ENCODE results near the gene ECE1.

Gene ECE1

GRCh38 chr1:21317690-21318043 is 27.4 kb upstream of the ECE1 start:
- TF ChIP-seq TAF1 (IDR thresholded peaks at IDR 0.05; ENCODE audit: low read depth): no peak
- no peak for TF ChIP-seq RAD21 (IDR thresholded peaks at IDR 0.05; ENCODE audit: low read depth)

GRCh38 chr1:21317035-21317689 is 26.9 kb upstream of the ECE1 start:
- no peak for TF ChIP-seq YY1 (IDR thresholded peaks at IDR 0.05; ENCODE audit: low read depth)
- no peak for TF ChIP-seq EGR1 (IDR thresholded peaks at IDR 0.05)

DNA sequence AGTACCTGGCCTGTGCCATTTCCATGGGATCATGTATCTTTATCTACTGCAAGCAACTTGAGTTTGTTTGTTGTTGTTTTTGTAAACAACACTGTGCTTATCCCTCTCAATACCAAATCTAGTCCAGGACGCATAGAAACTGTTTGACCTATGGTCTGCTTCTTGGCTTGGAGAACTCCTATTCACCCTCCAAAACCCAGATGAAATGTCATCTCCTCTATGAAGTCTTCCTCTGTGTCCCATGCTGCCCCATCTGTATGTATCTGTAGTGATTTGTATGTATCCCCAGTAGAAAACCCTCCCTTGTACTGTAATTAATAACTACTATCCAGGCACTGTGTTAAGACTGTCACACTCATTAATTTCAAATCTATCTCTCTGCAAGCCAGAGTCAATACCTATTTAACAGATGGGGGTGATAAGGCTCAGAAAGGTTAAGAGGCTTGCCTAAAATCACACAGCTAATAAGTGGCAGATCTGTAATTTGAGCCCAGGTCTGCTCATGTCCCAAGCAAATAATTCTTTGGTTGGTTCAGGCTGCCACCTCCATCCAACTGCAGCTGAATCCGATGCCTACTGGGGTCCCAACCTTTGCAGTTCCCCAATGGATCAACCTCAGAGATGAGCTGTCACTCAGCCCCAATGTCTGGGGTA is 24.6 kb upstream of the ECE1 start:
- TF ChIP-seq CREB1 (IDR thresholded peaks at IDR 0.05; ENCODE audit: low read depth) (no peak), RAD21 (IDR thresholded peaks at IDR 0.05; ENCODE audit: low read depth) (no peak), TEAD4 (IDR thresholded peaks at IDR 0.05) (no peak), TCF12 (IDR thresholded peaks at IDR 0.05; ENCODE audit: low read depth) (no peak), CEBPB (IDR thresholded peaks at IDR 0.05) (no peak), EP300 (IDR thresholded peaks at IDR 0.05; ENCODE audit: borderline replicate concordance) (no peak), NFIC (IDR thresholded peaks at IDR 0.05) (no peak), ZBTB7A (IDR thresholded peaks at IDR 0.05; ENCODE audit: low read depth) (no peak), TAF1 (IDR thresholded peaks at IDR 0.05; ENCODE audit: low read depth) (no peak), YY1 (IDR thresholded peaks at IDR 0.05; ENCODE audit: low read depth) (no peak), EGR1 (IDR thresholded peaks at IDR 0.05) (no peak), FOXM1 (IDR thresholded peaks at IDR 0.05; ENCODE audit: borderline replicate concordance, low read depth) (no peak)
- TF ChIP-seq, protein P1, sequence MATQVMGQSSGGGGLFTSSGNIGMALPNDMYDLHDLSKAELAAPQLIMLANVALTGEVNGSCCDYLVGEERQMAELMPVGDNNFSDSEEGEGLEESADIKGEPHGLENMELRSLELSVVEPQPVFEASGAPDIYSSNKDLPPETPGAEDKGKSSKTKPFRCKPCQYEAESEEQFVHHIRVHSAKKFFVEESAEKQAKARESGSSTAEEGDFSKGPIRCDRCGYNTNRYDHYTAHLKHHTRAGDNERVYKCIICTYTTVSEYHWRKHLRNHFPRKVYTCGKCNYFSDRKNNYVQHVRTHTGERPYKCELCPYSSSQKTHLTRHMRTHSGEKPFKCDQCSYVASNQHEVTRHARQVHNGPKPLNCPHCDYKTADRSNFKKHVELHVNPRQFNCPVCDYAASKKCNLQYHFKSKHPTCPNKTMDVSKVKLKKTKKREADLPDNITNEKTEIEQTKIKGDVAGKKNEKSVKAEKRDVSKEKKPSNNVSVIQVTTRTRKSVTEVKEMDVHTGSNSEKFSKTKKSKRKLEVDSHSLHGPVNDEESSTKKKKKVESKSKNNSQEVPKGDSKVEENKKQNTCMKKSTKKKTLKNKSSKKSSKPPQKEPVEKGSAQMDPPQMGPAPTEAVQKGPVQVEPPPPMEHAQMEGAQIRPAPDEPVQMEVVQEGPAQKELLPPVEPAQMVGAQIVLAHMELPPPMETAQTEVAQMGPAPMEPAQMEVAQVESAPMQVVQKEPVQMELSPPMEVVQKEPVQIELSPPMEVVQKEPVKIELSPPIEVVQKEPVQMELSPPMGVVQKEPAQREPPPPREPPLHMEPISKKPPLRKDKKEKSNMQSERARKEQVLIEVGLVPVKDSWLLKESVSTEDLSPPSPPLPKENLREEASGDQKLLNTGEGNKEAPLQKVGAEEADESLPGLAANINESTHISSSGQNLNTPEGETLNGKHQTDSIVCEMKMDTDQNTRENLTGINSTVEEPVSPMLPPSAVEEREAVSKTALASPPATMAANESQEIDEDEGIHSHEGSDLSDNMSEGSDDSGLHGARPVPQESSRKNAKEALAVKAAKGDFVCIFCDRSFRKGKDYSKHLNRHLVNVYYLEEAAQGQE (IDR thresholded peaks at IDR 0.05; ENCODE audit: low read depth): no peak
- TF ChIP-seq, protein P2, sequence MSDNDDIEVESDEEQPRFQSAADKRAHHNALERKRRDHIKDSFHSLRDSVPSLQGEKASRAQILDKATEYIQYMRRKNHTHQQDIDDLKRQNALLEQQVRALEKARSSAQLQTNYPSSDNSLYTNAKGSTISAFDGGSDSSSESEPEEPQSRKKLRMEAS (IDR thresholded peaks at IDR 0.05): no peak
- TF ChIP-seq, protein P3, sequence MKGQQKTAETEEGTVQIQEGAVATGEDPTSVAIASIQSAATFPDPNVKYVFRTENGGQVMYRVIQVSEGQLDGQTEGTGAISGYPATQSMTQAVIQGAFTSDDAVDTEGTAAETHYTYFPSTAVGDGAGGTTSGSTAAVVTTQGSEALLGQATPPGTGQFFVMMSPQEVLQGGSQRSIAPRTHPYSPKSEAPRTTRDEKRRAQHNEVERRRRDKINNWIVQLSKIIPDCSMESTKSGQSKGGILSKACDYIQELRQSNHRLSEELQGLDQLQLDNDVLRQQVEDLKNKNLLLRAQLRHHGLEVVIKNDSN (IDR thresholded peaks at IDR 0.05): no peak

DNA sequence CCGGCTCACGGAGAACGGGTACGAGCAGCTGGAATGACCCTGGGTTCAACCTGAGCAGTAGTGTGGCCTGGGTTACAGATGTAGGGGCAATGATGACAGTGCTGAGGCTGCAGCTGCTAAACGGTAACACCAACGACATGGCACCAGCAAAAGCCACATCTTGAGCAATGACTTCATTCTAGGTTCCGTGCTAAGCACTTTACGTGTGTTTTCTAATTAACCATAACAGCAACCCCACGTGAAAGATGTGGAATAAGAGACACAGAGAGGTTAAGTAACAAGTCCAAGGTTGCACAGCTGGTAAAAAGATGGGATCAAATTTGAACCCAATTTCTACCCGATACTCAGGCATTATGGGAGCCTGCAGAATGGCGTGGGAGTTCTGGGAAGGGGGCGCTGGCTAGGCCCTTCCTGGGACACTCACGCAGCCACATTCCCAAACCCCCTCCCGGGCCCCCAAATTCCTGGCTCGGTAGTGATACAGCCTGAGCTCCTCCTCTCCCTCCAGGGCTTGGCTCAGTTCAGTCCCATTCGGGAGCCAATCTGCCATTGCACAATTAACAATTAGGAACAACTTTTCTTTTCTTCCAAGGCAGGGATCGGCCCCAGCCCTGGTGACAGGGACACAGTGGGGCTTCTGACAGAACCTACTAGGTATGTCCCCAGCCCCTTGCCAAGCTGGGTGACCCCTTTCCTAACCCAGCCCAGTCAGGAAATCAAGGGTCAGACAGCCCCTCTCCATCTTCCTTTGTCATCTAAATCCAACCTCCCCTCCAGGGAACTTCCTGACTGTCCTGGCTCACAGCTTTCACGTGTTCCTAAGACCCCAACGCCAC is 23.8 kb upstream of the ECE1 start:
- TF ChIP-seq, protein P2 (IDR thresholded peaks at IDR 0.05): no peak
- TF ChIP-seq CEBPB (IDR thresholded peaks at IDR 0.05): 0 out of 2 replicates have a peak, but pooled peaks have one; percentile 4

- TF ChIP-seq TAF1 (IDR thresholded peaks at IDR 0.05; ENCODE audit: low read depth): no peak
- TF ChIP-seq, protein P3 (IDR thresholded peaks at IDR 0.05): no peak
- no peak for TF ChIP-seq TCF12 (IDR thresholded peaks at IDR 0.05; ENCODE audit: low read depth)
- TF ChIP-seq FOXM1 (IDR thresholded peaks at IDR 0.05; ENCODE audit: borderline replicate concordance, low read depth): no peak
- TF ChIP-seq YY1 (IDR thresholded peaks at IDR 0.05; ENCODE audit: low read depth): no peak
- no peak for TF ChIP-seq CREB1 (IDR thresholded peaks at IDR 0.05; ENCODE audit: low read depth)
- TF ChIP-seq RAD21 (IDR thresholded peaks at IDR 0.05; ENCODE audit: low read depth): no peak
- TF ChIP-seq EP300 (IDR thresholded peaks at IDR 0.05; ENCODE audit: borderline replicate concordance): no peak
- no peak for TF ChIP-seq ZBTB7A (IDR thresholded peaks at IDR 0.05; ENCODE audit: low read depth)
Measured at GRCh38 chr1:21313203-21313885, 23.1 kb upstream of the ECE1 start.

- no peak for TF ChIP-seq EP300 (IDR thresholded peaks at IDR 0.05; ENCODE audit: borderline replicate concordance)
- no peak for TF ChIP-seq TCF12 (IDR thresholded peaks at IDR 0.05; ENCODE audit: low read depth)
Measured at GRCh38 chr1:21312407-21312992, 22.2 kb upstream of the ECE1 start.

DNA sequence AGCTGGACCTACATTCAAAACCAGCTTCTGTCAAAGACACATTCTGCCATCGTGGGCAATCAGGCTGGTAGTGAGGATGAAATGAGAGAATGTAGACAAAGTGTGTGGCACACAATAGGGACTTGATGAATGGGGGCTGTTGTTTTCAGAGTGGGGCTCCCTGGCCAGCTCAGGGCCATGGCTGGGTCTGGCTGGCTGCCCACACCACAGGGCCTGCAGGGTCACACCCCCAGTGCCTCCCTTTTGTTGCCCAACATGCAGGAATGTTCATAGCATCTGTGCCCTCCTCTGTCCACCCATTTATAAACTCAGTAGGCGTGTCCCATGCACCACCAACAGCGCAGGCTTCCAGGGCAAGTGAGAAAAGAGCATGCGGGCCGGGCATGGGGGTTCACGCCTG is 20.8 kb upstream of the ECE1 start:
- peak; percentile 94 for TF ChIP-seq CEBPB (IDR thresholded peaks at IDR 0.05)
- no peak for TF ChIP-seq FOXM1 (IDR thresholded peaks at IDR 0.05; ENCODE audit: borderline replicate concordance, low read depth)
- TF ChIP-seq TCF12 (IDR thresholded peaks at IDR 0.05; ENCODE audit: low read depth): peak; percentile 57
- TF ChIP-seq YY1 (IDR thresholded peaks at IDR 0.05; ENCODE audit: low read depth): no peak
- peak; percentile 87 for TF ChIP-seq TEAD4 (IDR thresholded peaks at IDR 0.05)
- TF ChIP-seq ZBTB7A (IDR thresholded peaks at IDR 0.05; ENCODE audit: low read depth): no peak
- TF ChIP-seq NFIC (IDR thresholded peaks at IDR 0.05): peak; percentile 83
- TF ChIP-seq, protein P2 (IDR thresholded peaks at IDR 0.05): 0 out of 2 replicates have a peak, but pooled peaks have one; percentile 25
